T1000 (cell line): ENCODE results near the gene IFITM5.
"Not testable (repeated sequence)": the region's sequence is repeated elsewhere in the genome, so short reads cannot be mapped to it uniquely, and the experiment has no call there.

Source experiments
- DNase-seq: peaks from one replicate; lab custom pipeline; 2025; ENCODE audit warnings: mixed read lengths; lab: John Stamatoyannopoulos, UW

Gene IFITM5

DNA sequence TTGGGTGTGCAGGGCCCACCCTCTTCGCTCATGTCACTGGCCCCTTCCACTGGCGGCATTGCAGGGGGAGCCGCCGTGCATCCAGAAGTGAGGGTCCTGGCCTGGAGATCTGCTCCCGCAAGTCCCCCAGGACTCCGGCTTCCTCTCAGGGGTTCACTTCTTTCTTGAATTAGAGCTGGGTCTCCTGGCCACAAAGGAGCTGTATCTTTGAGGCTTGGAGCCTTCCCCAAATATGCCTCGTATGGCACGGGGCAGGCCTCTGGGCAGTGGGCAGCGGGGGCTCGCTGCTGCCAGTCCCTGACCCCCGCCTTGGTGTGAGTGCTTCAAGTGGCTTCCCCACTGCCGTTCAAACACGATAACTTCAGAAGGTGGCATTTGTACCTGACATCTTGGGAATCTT is 28.7 kb upstream of the IFITM5 start:
- no peak for DNase-seq

DNA sequence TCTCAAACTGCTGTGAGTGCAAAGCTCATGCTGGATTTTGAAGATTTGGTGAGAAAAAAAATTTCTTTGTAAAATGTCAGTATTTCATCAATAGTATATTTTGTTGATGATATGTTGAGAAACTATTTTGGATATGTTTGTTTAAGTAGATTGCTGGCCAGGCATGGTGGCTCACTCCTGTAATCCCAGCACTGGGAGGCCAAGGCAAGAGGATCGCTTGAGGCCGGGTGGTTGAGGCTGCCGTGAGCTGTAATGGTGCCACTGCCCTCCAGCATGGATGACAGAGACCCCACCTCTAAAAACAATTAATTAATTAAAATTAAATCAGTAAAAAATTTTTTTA is 28.2 kb upstream of the IFITM5 start:
- no peak for DNase-seq

- no peak for DNase-seq
Measured at GRCh38 chr11:326842-327580, 27.7 kb upstream of the IFITM5 start.

GRCh38 chr11:326592-326841 is 27.2 kb upstream of the IFITM5 start:
- no peak for DNase-seq

DNA sequence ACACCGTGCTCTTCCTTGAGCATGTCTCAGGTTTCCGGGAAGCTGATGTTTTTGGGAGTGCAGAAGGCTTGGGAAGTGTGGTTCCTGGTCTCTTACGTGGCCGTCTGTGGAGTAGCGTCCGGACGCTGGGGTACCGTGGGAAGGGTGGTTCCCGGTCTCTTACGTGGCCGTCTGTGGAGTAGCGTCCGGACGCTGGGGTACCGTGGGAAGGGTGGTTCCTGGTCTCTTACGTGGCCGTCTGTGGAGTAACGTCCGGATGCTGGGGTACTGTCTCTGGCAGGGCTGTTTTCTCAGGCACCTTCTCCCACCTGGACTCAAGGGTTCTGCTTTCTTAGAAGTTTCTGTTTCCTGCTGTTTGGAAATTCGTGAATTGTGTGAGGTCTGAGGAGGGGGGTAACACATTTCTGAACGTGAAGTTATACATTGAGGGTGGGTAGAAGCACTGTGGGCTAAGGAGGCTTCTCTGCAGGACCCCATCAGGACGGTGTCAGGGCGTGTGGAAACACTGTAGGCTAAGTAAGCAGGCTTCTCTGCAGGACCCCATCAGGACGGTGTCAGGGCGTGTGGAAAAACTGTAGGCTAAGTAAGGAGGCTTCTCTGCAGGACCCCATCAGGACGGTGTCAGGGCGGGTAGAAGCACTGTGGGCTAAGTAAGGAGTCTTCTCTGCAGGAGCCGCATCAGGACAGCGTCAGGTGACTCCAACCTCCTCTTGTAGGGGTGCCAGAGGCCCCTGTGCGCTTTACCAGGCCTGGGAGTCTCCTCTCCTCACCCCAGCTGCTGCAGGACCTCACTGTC is 26.7 kb upstream of the IFITM5 start:
- no peak for DNase-seq

DNA sequence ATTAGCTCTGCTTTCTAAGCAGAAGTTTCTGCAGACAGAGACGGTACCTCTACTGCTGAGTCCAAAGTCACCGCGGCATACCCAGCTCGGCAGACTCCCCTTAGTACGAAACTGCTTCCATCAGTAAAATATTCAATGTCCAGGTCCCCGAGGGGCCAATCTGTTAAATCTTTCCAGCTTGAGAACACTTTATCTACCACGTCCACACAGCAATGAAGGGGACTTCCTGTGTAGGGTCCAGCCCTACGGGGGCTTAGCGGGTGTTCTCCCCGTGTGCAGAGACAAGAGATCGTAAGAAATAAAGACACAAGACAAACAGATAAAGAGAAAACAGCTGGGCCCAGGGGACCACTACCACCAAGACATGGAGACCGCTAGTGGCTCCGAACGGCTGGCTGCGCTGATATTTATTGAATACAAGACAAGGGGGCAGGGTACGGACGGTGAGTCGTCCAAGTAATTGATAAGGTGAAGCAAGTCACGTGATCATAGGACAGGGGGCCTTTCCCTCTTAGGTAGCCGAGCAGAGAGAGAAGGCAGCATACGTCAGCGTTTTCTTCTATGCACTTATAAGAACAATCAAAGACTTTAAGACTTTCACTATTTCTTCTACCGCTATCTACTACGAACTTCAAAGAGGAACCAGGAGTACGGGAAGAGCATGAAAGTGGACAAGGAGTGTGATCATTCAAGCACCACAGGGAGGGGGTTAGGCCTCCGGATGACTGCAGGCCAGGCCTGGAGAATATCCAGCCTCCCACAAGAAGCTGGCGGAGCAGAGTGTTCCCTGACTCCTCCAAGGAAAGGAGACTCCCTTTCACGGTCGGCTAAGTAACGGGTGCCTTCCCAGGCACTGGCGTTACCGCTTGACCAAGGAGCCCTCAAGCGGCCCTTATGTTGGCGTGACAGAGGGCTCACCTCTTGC is 25.5 kb upstream of the IFITM5 start:
- not testable (repeated sequence) for DNase-seq

DNA sequence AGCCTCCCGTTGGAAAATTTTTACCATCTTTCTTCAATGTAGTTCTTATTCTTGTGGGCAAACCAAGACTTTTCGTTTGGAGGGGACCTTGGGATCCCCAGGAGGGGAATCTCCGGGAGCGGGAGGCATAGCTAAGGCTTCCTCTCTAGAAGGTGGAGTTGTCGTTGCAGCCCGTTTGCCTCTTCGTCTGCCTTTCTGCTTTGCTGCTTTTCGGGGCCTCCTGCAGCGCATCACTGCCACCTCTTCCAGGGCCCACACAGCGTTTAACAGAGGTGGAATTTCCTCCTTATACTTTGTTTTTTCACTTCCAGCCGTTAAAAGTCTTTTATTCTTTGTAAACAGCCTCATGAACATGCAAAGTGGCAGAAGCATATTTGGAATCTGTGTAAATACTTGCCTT is 24.8 kb upstream of the IFITM5 start:
- DNase-seq: no peak

GRCh38 chr11:319888-320273 is 20.6 kb upstream of the IFITM5 start:
- not testable (repeated sequence) for DNase-seq

GRCh38 chr11:319121-319887 is 20.0 kb upstream of the IFITM5 start:
- DNase-seq: not testable (repeated sequence)

- DNase-seq: not testable (repeated sequence)
Measured at GRCh38 chr11:318405-319120, 19.2 kb upstream of the IFITM5 start.

DNA sequence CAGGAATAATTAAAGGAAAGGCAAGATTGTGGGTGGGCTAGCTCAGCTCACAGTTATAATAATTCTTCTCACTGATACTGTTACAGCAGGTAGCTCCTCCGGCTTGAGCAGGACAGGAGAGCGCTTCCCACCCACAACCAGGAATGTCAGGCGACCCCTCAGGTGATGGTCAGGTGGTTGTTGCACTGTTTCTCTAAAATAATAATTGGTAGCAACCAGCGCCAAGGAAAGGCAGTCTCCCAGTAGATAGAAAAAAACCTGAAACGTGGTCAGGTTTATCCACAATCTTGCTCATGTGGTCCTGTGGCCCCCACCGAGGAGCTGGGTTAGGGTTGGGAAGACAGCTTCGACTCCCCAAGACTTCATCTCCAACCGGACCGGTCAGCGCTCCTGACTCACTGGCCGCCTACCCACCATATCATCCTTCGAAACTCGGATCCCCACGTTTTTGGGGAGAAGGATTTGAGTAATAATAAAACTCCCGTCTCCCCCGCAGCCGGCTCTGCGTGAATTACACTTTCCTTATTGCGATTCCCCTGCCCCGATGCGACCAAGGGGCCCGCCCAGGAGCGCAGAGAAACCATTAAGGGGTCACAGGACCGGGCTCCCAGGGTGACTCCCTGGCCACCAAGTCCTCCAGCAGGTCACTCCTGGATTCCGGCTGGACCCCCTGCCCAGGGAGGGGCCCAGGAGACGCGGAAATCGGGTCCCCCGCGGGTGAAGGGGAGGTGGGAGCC is 18.5 kb upstream of the IFITM5 start:
- DNase-seq: not testable (repeated sequence)

GRCh38 chr11:316891-317301 is 17.6 kb upstream of the IFITM5 start:
- DNase-seq: no peak

DNA sequence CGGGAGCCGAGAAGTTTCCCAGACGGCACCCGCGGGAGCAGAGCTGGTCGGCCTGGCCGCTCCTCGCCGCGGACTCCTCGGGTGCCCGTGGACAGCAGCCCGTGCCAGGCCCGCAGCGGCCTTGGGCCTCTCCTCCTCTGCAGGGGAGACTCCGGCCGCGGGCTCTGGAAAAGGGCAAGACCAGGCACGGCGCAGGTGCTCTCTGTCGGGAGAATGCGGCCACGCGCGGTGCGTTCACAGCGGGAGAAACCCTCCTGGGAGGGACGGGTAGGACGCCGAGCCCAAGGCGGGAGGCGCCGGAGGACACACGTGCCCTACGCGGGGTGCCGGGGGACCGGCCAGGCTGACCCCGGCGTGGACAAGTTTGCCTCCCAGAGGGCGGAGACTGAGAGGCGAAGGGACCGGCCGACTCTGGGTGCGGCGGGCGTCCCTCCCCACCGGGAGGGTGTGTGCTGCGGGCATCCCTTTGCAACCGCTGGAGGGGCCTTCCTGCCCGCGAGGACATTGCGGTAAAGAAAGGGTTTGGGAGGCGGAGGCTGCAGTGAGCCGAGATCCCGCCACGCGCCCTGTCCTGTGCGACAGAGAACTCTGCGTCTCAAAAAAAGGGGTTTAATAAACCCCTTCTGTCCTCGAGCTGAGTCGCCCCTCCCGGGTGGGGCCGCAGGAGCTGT is 16.8 kb upstream of the IFITM5 start:
- DNase-seq: no peak

- DNase-seq: no peak
Measured at GRCh38 chr11:315516-315994, 16.2 kb upstream of the IFITM5 start.

- DNase-seq: no peak
Measured at GRCh38 chr11:315051-315481, 15.7 kb upstream of the IFITM5 start.

DNA sequence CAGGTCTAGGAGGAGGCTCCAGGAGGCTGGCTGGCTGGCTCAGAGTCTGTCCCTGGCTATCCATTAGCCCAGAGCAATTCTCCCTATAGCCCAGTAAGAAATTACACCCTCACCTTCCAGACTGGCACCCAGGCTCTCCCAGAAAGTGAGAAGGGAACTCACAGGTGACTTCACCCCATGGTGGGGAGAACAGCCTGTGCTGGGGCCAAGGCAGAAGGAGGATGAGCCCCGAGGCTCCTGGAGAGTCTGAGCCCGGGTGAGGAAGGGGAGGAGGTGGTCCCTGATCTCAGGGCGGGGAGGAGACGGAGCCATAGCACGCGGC is 15.2 kb upstream of the IFITM5 start:
- not testable (repeated sequence) for DNase-seq

GRCh38 chr11:313787-314553 is 14.6 kb upstream of the IFITM5 start, which contains the start of gene IFITM1:
TSS of gene IFITM1 (plus strand) at chr11:314040. CDS start at chr11:314171, 131 bp downstream.
- no peak for DNase-seq

GRCh38 chr11:313304-313786 is 14.0 kb upstream of the IFITM5 start:
- no peak for DNase-seq
